ACHN (cell line): Measurements from ENCODE around the gene RBM28.
"Not testable (repeated sequence)": the region's sequence is repeated elsewhere in the genome, so short reads cannot be mapped to it uniquely, and the experiment has no call there.

Source experiments
- DNase-seq: peaks from one replicate; pipeline ENCODE4 v3.0.0-alpha.2; 2015
- in situ Hi-C: cut with HindIII; loops from 2 replicates; pipeline ENCODE4 v1.10.0; 2017; ENCODE audit warnings: low sequenced_read_pairs, low pct_ligation_motif_present, low pct_unique_long_range_greater_than_20kb

Gene RBM28

DNA sequence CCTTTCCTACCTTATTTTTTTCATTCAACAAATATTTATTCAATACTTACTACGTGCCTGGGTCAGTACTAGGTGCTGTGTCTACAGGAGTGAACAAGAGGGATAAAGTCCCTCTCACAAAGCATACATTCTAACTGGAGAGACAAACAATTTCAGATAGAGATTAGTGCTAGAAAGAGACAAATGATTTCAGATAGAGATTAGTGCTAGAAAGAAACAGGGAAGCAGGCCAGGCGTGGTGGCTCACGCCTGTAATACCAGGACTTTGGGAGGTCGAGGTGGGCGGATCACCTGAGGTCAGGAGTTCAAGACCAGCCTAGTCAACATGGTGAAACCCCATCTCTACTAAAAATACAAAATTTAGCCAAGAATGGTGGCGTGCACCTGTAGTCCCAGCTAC, 34.6 kb downstream of the RBM28 start:
- in situ Hi-C loops: no loop called here
- DNase-seq: no peak

DNA sequence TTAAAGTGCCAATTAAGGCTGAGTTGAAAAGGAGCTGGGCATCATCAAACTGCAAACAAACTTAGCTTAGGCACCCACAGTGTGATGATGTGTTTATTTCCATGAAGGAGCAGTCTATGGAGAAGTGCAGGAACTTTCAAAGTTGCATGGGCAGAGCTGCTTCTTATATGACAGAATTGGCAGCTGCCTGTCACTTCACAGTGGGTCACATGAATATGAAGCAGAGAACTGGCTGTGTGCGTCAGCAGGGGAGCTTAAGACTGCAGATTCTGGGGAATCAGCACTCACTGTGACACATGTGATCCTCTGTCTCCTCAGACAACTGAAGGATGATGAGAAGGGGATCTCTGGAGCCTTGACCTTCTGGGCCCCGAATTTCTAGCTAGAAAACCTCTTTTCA, 36.6 kb downstream of the RBM28 start:
- in situ Hi-C loops: no loop called here

DNA sequence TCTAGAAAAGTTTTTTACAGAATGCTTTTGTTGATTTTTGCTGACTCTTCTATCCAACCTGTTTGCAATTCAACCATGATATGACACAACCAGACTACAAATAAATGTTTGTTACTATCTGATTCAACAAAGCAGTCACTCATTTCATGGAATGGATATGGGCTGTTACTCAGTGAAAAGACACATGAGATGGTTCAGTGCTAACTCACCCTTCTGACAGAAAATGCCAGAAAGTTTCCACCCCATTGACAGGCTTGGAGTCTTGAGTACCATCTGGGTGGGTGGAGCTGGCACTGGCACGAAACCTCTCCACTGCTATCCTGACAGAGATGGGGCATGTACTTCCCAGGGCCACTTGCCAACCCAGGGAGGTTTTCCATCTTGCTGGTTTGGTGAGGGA, 39.5 kb downstream of the RBM28 start:
- in situ Hi-C loops: no loop called here
- no peak for DNase-seq

More for the DNA sequence above, 36.6 kb downstream of the RBM28 start:
- no peak for DNase-seq

DNA sequence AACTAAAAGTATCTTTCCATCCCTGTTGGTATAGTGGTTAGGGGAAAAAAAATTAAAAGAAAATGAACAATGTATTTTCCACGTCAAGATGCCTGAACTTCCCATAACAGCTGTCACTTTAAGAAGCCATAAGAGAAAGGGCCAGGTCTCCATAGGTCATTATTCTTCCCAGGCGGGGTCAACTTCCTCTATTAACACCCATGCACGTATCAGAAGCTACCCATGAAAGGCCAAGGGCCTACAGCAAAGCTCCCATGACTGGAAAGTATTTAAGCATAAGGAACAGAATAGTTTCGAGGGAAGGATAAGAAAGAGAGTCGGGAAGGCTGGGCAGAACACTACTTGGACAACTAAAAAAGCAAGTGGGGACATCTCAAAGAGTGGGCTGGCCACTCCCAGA, 40.1 kb downstream of the RBM28 start:
- no peak for DNase-seq
- in situ Hi-C loops: no loop called here

DNA sequence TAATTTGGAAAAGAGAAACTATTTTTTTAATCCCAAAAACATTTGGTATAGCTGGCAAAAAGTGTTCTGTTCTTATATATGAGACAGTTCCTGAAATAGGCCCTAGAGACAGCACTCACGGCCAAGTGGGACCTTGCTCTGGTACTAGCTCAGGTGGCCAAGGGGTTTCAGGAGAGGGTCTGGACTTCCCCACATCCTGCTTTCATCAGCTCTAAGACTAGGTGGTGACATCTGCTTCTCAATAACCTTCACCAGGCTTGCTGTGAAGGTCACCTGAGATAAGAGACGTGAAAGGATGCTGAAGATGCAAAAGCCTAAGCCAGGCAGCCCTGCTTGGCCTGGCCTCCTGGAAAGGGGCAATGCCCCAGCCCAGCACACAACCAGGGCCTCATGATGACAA, 40.6 kb downstream of the RBM28 start:
- in situ Hi-C loops: no loop called here
- no peak for DNase-seq

DNA sequence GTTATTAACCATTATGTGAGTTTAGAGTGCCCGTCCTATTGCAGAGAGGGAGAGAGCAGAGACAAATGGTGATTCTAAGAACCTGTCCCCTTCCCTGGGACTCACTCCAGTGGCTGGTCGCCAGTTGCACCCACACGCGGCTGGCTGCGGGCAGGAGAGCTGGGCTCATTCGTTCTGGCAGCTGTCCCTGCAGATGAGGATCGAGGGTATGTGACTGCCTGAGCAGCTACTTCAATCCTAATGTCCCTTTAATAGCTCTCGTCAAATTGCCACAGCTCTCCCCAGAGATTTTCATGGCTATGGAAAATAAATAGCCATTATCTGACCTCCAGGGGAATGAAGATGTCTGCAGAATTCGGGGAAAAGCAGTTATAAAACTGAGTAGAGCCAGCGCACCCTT, 41.6 kb downstream of the RBM28 start:
- in situ Hi-C loops: no loop called here
- DNase-seq: no peak

DNA sequence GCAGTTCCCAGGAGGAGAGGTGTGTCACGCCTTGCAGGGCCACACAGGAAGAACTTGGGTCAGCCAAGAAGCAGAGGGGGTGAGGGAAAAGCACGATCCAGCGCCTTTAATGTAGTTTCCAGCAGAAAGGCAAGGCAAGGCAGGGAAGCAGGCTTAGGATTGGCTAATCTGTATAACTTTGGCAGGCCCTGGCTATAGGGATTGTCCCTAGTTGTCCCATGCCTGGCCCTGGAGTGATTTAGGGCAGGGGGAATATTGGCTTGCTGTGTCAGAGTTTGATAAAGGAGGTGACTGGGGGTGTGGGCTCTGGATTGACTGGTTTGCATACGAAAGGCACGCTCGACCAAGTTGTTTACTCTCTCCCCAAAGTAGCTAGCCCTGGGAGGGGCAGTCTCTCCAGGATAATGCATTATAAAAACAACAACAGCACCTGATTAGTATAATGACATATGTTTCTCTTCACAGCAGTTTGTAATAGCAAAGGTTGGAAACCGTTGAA, 44.5 kb downstream of the RBM28 start:
- DNase-seq: no peak

DNA sequence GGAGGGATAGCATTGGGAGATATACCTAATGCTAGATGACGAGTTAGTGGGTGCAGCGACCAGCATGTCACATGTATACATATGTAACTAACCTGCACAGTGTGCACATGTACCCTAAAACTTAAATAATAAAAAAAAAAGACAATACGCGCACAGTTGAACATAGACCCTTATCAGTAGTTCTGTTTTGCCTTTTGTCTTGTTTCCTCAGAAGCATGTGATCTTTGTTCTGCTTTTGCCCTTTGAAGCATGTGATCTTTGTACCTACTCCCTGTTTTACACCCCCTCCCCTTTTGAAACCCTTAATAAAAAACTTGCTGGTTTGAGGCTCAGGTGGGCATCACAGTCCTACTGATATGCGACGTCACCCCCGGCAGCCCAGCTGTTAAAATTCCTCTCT, 45.7 kb downstream of the RBM28 start:
- DNase-seq, in situ Hi-C loops: not testable (repeated sequence)

More for the DNA sequence above, 44.5 kb downstream of the RBM28 start:
- in situ Hi-C loops: no loop called here

DNA sequence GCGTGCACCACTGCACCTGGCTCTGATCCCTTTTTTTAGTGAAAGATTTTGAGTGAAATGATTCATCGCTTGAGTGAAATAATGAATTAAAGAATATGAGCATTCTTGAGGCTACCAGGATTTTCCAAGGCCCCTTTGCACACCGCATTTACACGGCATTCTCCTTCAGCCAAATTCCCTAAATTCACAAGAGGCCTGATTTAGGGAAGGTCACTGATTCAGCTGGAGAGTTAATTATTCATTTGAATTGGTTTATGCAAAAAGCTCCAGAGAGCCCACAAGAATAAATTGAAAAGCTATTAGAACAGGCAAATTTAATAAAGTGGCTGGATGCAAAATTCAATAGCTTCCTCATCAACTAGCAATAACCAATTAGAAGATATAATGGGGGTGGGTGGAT, 56.2 kb downstream of the RBM28 start:
- no peak for DNase-seq
- in situ Hi-C loops: no loop called here

DNA sequence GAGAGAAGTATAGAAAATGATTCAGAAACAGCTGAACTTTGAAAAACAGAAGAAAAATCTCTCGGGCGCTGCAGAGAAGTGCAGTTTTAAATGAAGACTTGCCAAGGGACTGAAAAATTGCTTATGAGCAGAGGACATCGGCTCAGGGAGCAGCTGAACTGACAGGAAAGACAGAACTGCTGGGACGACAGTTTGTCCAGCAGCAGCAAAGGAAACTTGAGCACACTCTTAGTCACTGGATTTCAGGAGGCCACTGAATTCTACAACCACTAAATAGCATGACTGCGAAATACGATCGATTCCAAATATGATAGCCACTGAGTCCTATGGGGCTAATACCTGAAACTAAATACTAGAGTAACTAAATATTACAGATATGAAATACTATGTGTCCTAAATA, 59.6 kb downstream of the RBM28 start:
- in situ Hi-C loops: no loop called here
- no peak for DNase-seq

DNA sequence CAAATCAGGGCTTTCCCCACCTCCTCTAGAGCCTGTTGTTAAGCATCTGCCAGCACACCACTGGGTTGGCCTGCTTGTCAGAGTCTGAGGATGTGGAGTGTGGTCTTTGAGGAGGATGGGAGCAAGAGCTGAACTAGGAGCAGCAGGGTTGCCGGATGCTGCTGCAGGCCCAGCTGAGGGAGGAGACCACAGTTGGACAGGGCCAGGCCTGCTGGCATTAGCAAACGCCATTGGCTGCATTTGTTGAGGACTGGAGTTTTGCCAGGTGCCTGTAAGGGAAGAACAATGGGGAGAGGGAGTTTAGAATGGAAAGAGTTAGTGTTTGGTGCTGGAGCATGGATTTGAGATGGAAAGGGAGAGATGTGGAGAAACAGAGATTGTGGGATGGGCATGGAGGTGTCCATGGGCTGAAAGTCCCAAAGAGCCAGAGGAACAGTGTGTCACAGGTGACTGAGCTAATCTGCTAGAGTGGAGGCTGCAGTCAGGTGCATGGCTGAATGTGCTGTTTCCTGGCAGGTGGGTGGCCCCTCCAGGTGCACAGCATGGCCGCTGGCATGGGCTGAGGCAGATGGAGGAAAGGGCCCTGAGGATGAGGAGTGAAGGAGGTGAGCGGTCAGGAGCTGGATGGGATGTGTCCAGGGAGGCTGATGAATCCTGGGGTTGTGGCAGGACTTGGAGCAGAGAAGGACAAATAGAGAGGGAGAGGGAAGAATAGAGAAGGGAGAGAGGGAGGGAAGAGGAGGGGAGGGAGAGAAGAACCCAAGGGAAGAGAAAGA, 61.9 kb downstream of the RBM28 start:
- no peak for DNase-seq
- in situ Hi-C loops: no loop called here

DNA sequence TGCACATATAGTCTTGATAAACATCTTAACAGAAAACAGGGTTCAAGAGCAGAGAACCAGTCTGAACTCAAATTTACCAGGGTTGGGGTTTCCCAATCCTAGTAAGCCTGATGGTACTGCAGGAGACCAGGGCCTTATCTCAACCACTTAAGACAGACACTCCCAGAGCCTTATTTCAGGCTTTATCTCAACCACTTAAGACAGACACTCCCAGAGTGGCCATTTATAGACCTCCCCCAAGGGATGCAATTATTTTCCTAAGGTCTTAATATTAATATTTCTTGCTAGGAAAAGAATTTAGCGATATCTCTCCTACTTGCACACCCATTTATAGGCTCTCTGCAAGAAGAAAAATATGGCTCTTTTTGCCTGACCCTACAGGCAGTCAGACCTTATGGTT, 63.3 kb downstream of the RBM28 start:
- not testable (repeated sequence) for DNase-seq

DNA sequence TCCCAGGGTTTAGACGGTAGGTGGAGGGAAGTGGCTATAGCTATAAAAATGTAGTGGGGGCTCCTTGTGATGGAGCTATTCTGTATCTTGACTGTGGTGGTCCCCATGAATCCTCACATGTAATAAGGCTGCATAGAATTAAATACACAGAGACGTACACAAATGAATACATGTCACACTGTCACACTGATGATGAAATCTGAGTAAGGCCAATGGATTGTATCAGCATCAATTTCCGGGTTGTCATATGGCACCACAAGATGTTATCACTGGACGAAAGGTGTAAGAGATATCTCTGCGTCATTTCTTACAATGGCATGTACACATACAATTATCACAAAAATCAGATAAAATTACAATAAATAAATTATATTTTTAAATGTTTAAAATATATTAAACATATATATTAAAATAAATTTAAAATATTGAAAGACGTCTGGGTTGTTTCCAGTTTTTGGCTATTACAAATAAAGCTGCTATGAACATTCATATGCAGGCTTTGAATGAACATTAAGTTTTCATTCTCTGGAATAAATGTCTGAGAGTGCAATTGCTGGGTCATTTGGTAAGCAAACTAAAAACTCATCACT, 64.5 kb downstream of the RBM28 start:
- in situ Hi-C loops: no loop called here
- no peak for DNase-seq

More for the DNA sequence above, 63.3 kb downstream of the RBM28 start:
- in situ Hi-C loops: not testable (repeated sequence)

DNA sequence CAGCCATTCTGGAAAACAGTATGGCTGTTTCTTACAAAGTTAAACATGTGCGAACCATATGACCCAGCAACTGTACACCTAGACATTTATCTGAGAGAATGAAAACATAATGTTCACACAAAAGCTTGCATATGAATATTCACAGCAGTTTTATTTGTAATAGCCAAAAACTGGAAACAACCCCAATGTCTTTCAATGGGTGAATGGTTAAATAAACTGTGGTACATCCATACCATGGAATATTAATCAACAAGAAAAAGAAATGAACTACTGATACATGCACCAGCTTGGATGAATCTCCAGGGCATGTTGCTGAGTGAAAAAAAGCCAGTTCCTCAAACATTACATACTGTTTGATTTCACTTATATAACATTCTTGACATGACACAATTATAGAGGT, 65.3 kb downstream of the RBM28 start:
- DNase-seq: no peak
- in situ Hi-C loops: no loop called here

DNA sequence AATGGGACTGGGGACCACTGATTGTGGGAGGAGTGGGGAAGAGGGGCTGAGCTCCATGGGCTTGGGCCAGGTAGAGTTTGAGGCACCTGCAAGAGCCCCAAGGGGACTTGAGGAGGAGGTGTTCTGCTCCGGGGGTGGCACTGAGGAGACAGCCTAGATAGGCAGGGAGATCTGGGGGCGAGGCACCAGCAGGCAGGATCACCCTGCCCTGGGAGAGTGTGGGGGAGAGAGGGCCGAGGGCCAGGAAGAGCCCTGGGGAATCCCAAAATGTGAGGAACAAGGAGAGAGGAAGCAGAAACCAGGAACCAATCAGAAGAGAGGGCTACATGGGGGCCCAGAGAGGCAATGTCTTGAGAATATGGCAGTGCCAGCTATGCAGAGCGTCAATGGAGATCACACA, 68.0 kb downstream of the RBM28 start:
- DNase-seq: no peak
- in situ Hi-C loops: no loop called here

DNA sequence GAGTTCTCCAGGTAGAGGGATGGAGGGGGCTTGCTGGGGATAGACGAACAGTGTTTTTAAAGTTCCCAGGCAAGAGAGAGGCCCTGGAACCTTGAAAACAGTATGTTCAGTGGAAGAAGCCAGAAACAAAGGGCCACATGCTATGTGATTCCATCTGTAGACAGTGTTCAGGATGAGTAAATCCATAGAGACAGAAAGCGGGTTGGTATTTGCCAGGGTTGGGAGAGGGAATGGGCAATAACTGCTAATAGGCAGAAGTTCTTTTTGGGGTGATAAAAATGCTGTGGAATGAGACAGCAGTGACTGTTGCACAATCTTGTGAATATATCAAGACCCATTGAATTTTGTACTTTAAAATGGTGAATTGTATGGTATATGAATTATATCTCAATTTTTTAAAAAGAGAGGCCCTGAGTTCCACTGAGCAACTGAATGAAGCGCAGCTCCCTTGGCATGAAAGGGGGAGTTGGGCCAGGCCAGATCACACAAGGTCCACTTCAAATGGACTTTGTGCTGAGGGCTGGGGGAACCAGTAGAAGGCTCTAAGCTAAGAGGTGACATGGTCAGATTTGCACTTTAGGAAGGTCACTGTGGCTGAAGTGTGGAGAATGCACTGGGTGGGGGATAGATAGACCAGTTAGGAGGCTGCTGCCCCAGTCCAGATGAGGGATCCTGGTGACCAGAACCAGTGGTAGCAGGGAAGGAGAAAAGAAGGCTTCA, 68.7 kb downstream of the RBM28 start:
- in situ Hi-C loops: no loop called here
- DNase-seq: no peak

DNA sequence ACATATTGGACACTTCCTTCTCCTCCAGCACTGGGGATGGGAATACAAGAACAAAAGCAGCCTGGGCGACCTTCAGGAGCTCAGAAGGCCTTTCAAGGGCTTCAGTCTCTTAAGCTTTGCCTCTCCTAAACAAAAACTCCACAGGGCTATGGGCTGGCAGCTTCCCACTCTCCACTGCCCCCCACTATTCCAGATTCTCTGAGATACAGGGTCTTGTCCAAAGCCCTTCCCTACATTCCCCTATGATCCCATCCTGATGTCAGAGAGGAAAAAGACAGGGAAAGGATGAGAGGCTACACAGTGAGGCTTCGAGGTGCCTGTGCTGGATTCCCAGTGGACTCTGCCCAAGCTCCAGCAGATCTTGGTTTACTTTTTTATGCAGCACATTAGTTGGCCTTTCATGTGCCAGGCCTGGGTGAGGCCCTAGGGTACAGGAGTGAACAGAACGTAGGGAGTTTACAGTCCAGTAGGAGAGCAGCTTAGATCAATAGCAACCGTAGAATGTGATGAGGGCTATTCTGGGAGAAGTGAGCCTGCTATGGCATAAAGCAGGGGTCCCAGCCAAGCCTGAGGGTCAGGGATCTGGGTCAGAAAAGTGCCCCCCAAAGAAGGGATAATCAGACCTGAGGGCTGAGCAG, 69.3 kb downstream of the RBM28 start:
- no peak for DNase-seq
- in situ Hi-C loops: no loop called here

DNA sequence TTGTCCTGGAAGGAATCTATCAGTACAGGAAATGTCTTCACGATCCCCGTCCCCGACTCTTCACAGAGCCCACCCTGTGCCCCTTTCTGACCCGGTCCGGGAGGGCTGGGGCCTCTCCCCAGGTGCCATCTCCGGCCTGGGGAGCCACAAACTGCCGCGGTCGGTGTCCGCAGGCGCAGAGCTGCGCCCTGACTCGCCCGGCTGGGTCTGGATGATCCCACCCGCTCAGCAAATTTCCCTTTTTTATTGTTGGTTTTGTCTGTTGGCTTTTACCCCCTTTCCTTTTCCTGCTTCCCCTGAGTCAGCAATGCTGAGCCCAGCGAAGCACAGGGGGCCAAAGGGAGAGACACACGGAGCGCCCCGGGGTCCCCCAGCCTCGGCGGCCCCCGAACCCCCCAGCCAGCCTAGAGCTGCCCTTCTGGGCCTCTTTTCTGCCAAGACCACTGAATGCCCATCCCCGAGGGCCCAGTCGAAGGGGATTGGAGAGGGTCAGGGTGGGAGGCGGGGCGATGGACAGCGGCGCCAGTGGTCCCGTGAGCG, 71.7 kb downstream of the RBM28 start:
- in situ Hi-C loops: no loop called here
- no peak for DNase-seq

DNA sequence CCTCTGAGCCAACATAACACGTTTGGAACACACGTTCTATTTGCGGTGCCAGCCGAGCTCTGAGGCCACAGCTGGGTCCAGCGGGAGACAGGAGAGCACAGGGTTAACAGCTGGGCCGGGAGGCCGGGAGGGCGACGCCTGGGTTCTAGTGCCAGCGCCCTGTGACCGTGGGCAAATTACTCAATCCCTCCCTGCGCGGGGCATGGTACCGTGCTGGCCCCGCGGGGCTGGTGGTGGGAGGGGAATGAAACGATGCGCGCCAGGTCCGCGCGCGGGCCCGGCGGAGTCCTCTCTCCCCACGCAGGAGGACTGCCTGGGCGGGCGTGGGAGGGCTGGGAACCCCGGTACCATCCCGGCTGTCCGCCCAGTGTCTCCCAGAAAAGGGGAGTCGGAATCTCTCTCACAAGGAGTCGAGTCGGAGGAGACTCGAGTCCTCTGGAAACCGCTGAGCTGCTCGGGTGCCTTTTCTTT, 72.2 kb downstream of the RBM28 start:
- in situ Hi-C loops: no loop called here

More for the DNA sequence above, 72.2 kb downstream of the RBM28 start:
- no peak for DNase-seq
